ENCODE measurements around the gene ITGA2B. TPM values are rescaled to one million over a fixed set of nuclear protein-coding genes. Genes with fewer than 3 reads are reported as not detected.
"Not testable (repeated sequence)": the region's sequence is repeated elsewhere in the genome, so short reads cannot be mapped to it uniquely, and the experiment has no call there.

ITGA2B gene
- total and polyA plus RNA-seq, 5 donors from 2014 or later = 19.5 TPM; not detected in 4

DNA sequence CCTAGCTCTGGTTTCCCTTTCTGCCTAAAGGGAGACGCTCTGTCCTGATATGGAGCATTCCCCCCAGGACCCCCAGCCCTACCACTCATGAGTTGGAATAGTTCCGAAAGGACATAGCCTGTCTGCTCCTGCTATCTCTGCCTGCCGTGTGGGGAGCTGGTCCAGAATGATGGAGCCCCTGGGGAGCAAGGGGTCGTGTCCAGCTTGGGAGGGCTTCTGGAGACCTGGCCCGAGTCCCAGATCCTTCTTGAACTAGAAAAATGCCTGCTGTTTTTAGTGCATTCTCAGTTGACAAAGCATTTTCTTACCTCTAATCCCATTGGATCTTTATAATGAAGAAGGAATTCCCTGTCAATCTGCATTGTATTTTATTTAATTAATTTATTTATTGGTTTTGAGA, 53.5 kb downstream of the ITGA2B start:
- Mint-ChIP-seq H3K27ac (no peak overlapping the region), H3K36me3 (no peaks in the 10 kb centered on the region), H3K4me1 (peaks cover 5 to 7% (median 7%) of the 10 kb centered on the region in 4 donors), H3K9me3 (no peaks in the 10 kb centered on the region), H3K27me3 (peaks cover 24% of the 10 kb centered on the region), H3K4me3 (no peak overlapping the region)
- Histone ChIP-seq H3K27ac (ENCODE audit: insufficient read depth, low read length, poor library complexity, severe bottlenecking) (no peak overlapping the region), H3K36me3 (ENCODE audit: control insufficient read depth, insufficient read depth, low read length) (no peaks in the 10 kb centered on the region), H3K4me3 (ENCODE audit: low read depth, low read length) (no peak overlapping the region), H3K9me3 (ENCODE audit: control insufficient read depth in 2 of 2, low read length in 2 of 2) (no peaks in the 10 kb centered on the region), H3K4me1 (ENCODE audit: control insufficient read depth, insufficient read depth, low read length, poor library complexity, severe bottlenecking) (peaks cover 3% of the 10 kb centered on the region), H3K27me3 (ENCODE audit: control insufficient read depth, insufficient read depth, low read length) (no peaks in the 10 kb centered on the region)
- ATAC-seq (ENCODE audit: low read depth in 2 of 2) = no peak
- DNase-seq = no peak

DNA sequence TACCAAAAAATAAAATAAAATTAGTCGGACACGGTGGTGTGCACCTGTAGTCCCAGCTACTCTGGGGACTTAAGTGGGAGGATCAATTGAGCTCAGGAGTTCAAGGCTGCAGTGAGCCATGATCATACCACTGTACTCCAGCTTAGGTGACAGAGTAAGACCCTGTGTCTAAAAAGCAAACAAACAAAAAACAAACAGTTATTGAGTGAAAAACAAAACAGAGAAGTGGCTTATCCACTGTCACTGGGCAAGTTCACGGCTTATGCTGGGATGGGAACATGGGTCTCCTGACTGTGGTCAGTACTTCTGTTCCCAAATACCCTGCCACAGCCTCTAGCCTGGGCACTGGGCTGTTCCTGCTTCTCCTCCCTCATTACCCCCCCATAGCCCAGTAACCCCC, 53.9 kb downstream of the ITGA2B start:
- Histone ChIP-seq H3K27me3 (ENCODE audit: control insufficient read depth, insufficient read depth, low read length) (no peaks in the 10 kb centered on the region), H3K9me3 (ENCODE audit: control insufficient read depth in 2 of 2, low read length in 2 of 2) (no peaks in the 10 kb centered on the region), H3K4me1 (ENCODE audit: control insufficient read depth, insufficient read depth, low read length, poor library complexity, severe bottlenecking) (peaks cover 3% of the 10 kb centered on the region), H3K4me3 (ENCODE audit: low read depth, low read length) (no peak overlapping the region), H3K36me3 (ENCODE audit: control insufficient read depth, insufficient read depth, low read length) (no peaks in the 10 kb centered on the region), H3K27ac (ENCODE audit: insufficient read depth, low read length, poor library complexity, severe bottlenecking) (no peak overlapping the region)
- no peak for ATAC-seq (ENCODE audit: low read depth in 2 of 2)
- H3K36me3 Mint-ChIP-seq = no peaks in the 10 kb centered on the region
- H3K9me3 Mint-ChIP-seq = no peaks in the 10 kb centered on the region
- H3K4me3 Mint-ChIP-seq = no peak overlapping the region
- H3K27me3 Mint-ChIP-seq = peaks cover 20% of the 10 kb centered on the region
- H3K27ac Mint-ChIP-seq = no peak overlapping the region
- peaks cover 5 to 7% (median 7%) of the 10 kb centered on the region in 4 donors for H3K4me1 Mint-ChIP-seq
- DNase-seq = no peak

GRCh38 chr17:44334727-44335126, 54.7 kb downstream of the ITGA2B start:
- peaks cover 3% of the 10 kb centered on the region for H3K4me1 ChIP-seq (ENCODE audit: control insufficient read depth, insufficient read depth, low read length, poor library complexity, severe bottlenecking)
- no peak for ATAC-seq (ENCODE audit: low read depth in 2 of 2)
- no peaks in the 10 kb centered on the region for H3K9me3 ChIP-seq (ENCODE audit: control insufficient read depth in 2 of 2, low read length in 2 of 2)
- H3K27ac ChIP-seq (ENCODE audit: insufficient read depth, low read length, poor library complexity, severe bottlenecking) = no peak overlapping the region
- no peaks in the 10 kb centered on the region for H3K36me3 ChIP-seq (ENCODE audit: control insufficient read depth, insufficient read depth, low read length)
- DNase-seq = no peak
- peaks cover 5 to 7% (median 7%) of the 10 kb centered on the region in 4 donors for H3K4me1 Mint-ChIP-seq
- no peaks in the 10 kb centered on the region for H3K36me3 Mint-ChIP-seq
- H3K9me3 Mint-ChIP-seq = no peaks in the 10 kb centered on the region
- no peaks in the 10 kb centered on the region for H3K27me3 ChIP-seq (ENCODE audit: control insufficient read depth, insufficient read depth, low read length)
- no peak overlapping the region for H3K4me3 ChIP-seq (ENCODE audit: low read depth, low read length)
- no peak overlapping the region for H3K4me3 Mint-ChIP-seq
- H3K27ac Mint-ChIP-seq = no peak overlapping the region
- peaks cover 17% of the 10 kb centered on the region for H3K27me3 Mint-ChIP-seq

DNA sequence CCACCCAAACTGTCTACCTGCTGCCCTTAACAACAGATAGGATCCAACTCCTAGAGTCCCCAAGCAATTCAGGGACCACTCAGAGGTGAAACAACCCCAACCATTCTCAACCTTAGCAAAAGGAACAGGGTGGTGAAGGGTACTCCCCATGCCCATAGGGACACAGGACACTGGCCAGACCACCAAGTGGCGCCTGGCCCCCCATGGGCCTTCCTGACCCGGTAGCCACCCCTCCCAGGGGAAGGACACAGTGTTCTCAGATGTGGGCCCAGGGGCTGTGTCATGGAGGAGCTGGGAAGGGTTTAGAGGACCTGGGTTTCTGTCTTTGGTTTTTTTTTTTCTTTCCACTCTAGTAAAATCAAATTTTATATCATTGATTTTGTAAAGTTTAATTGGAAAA, 55.1 kb downstream of the ITGA2B start:
- peaks cover 17% of the 10 kb centered on the region for H3K27me3 Mint-ChIP-seq
- H3K36me3 ChIP-seq (ENCODE audit: control insufficient read depth, insufficient read depth, low read length) = no peaks in the 10 kb centered on the region
- H3K4me3 ChIP-seq (ENCODE audit: low read depth, low read length) = no peak overlapping the region
- H3K4me3 Mint-ChIP-seq = no peak overlapping the region
- DNase-seq (no peak), ATAC-seq (ENCODE audit: low read depth in 2 of 2) (no peak)
- H3K9me3 ChIP-seq (ENCODE audit: control insufficient read depth in 2 of 2, low read length in 2 of 2) = no peaks in the 10 kb centered on the region
- H3K36me3 Mint-ChIP-seq = no peaks in the 10 kb centered on the region
- no peak overlapping the region for H3K27ac Mint-ChIP-seq
- H3K4me1 ChIP-seq (ENCODE audit: control insufficient read depth, insufficient read depth, low read length, poor library complexity, severe bottlenecking) = peaks cover 3% of the 10 kb centered on the region
- no peaks in the 10 kb centered on the region for H3K27me3 ChIP-seq (ENCODE audit: control insufficient read depth, insufficient read depth, low read length)
- no peaks in the 10 kb centered on the region for H3K9me3 Mint-ChIP-seq
- H3K27ac ChIP-seq (ENCODE audit: insufficient read depth, low read length, poor library complexity, severe bottlenecking) = no peak overlapping the region
- H3K4me1 Mint-ChIP-seq = peaks cover 5 to 7% (median 7%) of the 10 kb centered on the region in 4 donors

GRCh38 chr17:44333371-44333770, 56.1 kb downstream of the ITGA2B start:
- Mint-ChIP-seq H3K36me3 (no peaks in the 10 kb centered on the region), H3K9me3 (no peaks in the 10 kb centered on the region), H3K27ac (no peak overlapping the region), H3K4me3 (peak overlapping the region in 1 of 4 donors; percentile 39), H3K27me3 (peaks cover 17% of the 10 kb centered on the region), H3K4me1 (peaks cover 5 to 7% (median 7%) of the 10 kb centered on the region in 4 donors)
- Histone ChIP-seq H3K36me3 (ENCODE audit: control insufficient read depth, insufficient read depth, low read length) (no peaks in the 10 kb centered on the region), H3K27ac (ENCODE audit: insufficient read depth, low read length, poor library complexity, severe bottlenecking) (no peak overlapping the region), H3K9me3 (ENCODE audit: control insufficient read depth in 2 of 2, low read length in 2 of 2) (no peaks in the 10 kb centered on the region), H3K27me3 (ENCODE audit: control insufficient read depth, insufficient read depth, low read length) (no peaks in the 10 kb centered on the region), H3K4me3 (ENCODE audit: low read depth, low read length) (no peak overlapping the region), H3K4me1 (ENCODE audit: control insufficient read depth, insufficient read depth, low read length, poor library complexity, severe bottlenecking) (peaks cover 3% of the 10 kb centered on the region)
- ATAC-seq (ENCODE audit: low read depth in 2 of 2) (no peak), DNase-seq (no peak)

- ATAC-seq (ENCODE audit: low read depth in 2 of 2) (peak; percentile 6 to 19), DNase-seq (peak; percentile 60 to 81 (median 73))
- Histone ChIP-seq H3K9me3 (ENCODE audit: control insufficient read depth in 2 of 2, low read length in 2 of 2) (no peaks in the 10 kb centered on the region), H3K4me1 (ENCODE audit: control insufficient read depth, insufficient read depth, low read length, poor library complexity, severe bottlenecking) (peaks cover 3% of the 10 kb centered on the region), H3K4me3 (ENCODE audit: low read depth, low read length) (no peak overlapping the region), H3K36me3 (ENCODE audit: control insufficient read depth, insufficient read depth, low read length) (no peaks in the 10 kb centered on the region), H3K27ac (ENCODE audit: insufficient read depth, low read length, poor library complexity, severe bottlenecking) (no peak overlapping the region), H3K27me3 (ENCODE audit: control insufficient read depth, insufficient read depth, low read length) (no peaks in the 10 kb centered on the region)
- Mint-ChIP-seq H3K27ac (no peak overlapping the region), H3K4me3 (peak overlapping the region in 1 of 4 donors; percentile 48), H3K4me1 (peaks cover 7 to 23% (median 15%) of the 10 kb centered on the region in 4 donors), H3K36me3 (no peaks in the 10 kb centered on the region), H3K27me3 (peaks cover 5% of the 10 kb centered on the region), H3K9me3 (no peaks in the 10 kb centered on the region)
Observed at GRCh38 chr17:44331249-44331760, 58.1 kb downstream of the ITGA2B start.

- ATAC-seq (ENCODE audit: low read depth in 2 of 2); H3K9me3 ChIP-seq (ENCODE audit: control insufficient read depth in 2 of 2, low read length in 2 of 2); H3K27me3 Mint-ChIP-seq; H3K27ac Mint-ChIP-seq; H3K36me3 ChIP-seq (ENCODE audit: control insufficient read depth, insufficient read depth, low read length); H3K27me3 ChIP-seq (ENCODE audit: control insufficient read depth, insufficient read depth, low read length); H3K36me3 Mint-ChIP-seq; H3K4me3 Mint-ChIP-seq; H3K4me3 ChIP-seq (ENCODE audit: low read depth, low read length); H3K9me3 Mint-ChIP-seq; DNase-seq; H3K27ac ChIP-seq (ENCODE audit: insufficient read depth, low read length, poor library complexity, severe bottlenecking): not testable (repeated sequence)
- peaks cover 12% of the 10 kb centered on the region for H3K4me1 ChIP-seq (ENCODE audit: control insufficient read depth, insufficient read depth, low read length, poor library complexity, severe bottlenecking)
- H3K4me1 Mint-ChIP-seq = peaks cover 7 to 27% (median 17%) of the 10 kb centered on the region in 4 donors
Observed at GRCh38 chr17:44330263-44330662, 59.2 kb downstream of the ITGA2B start.

GRCh38 chr17:44329516-44329915, 59.9 kb downstream of the ITGA2B start:
- ATAC-seq (ENCODE audit: low read depth in 2 of 2); H3K27ac ChIP-seq (ENCODE audit: insufficient read depth, low read length, poor library complexity, severe bottlenecking); H3K36me3 Mint-ChIP-seq; DNase-seq; H3K27me3 ChIP-seq (ENCODE audit: control insufficient read depth, insufficient read depth, low read length); H3K36me3 ChIP-seq (ENCODE audit: control insufficient read depth, insufficient read depth, low read length); H3K27ac Mint-ChIP-seq; H3K4me3 Mint-ChIP-seq; H3K9me3 ChIP-seq (ENCODE audit: control insufficient read depth in 2 of 2, low read length in 2 of 2); H3K9me3 Mint-ChIP-seq; H3K4me3 ChIP-seq (ENCODE audit: low read depth, low read length): not testable (repeated sequence)
- Mint-ChIP-seq H3K4me1 (peaks cover 7 to 32% (median 17%) of the 10 kb centered on the region in 4 donors), H3K27me3 (peaks cover 10% of the 10 kb centered on the region)
- H3K4me1 ChIP-seq (ENCODE audit: control insufficient read depth, insufficient read depth, low read length, poor library complexity, severe bottlenecking) = peaks cover 12% of the 10 kb centered on the region
